Prostate gland (tissue), 2 donors: ENCODE measurements around the gene RYR3. TPM values are rescaled to one million over a fixed set of nuclear protein-coding genes. Genes with fewer than 3 reads are reported as not detected.

Experiments used
- DNase-seq: peaks from one replicate; pipeline ENCODE4 v3.0.0-alpha.2; 2019; ENCODE audit warnings: low spot score
- H3K27ac ChIP-seq, 2 donors: fragments of 200-600 bp; sonication (generic); 2 replicates each; pipeline ENCODE4 v1.5.1; 2017 to 2019
- H3K27me3 ChIP-seq: fragments of 200-600 bp; sonication (generic); replicated peaks from 2 replicates; pipeline ENCODE4 v1.5.1; 2019; ENCODE audit not compliant: insufficient read depth
- H3K36me3 ChIP-seq, 2 donors: fragments of 200-600 bp; sonication (generic); 1 replicate in 1 of 2; 2 replicates in 1 of 2; pipeline versions ENCODE4 v1.5.1 to v1.8.1; 2017 to 2019
- H3K4me1 ChIP-seq: fragments of 200-600 bp; sonication (generic); replicated peaks from 2 replicates; pipeline ENCODE4 v1.5.1; 2019
- H3K4me3 ChIP-seq, 2 donors: fragments of 200-600 bp; sonication (generic); 2 replicates each; pipeline ENCODE4 v1.5.1; 2017 to 2019
- H3K9me3 ChIP-seq: fragments of 200-600 bp; sonication (generic); 2 replicates; pipeline ENCODE4 v1.5.1; 2017
- POLR2A ChIP-seq: fragments of 450-650 bp; IDR thresholded peaks from one replicate; pipeline ENCODE4 v1.6.1; 2016; ENCODE audit warnings: antibody characterized with exemption, mild to moderate bottlenecking
- POLR2AphosphoS5 ChIP-seq: sonication (generic); formaldehyde crosslinking; IDR thresholded peaks from one replicate; pipeline ENCODE4 v1.6.1; 2017; ENCODE audit warnings: antibody characterized with exemption
- WGBS: methylation state at CpG from one replicate; pipeline ENCODE4 v1.1.5; 2018; 5-methylcytosine and 5-hydroxymethylcytosine counted together
- intact Hi-C: fragments of 100-400 bp; cut with DNase I; formaldehyde crosslinking; loops from one replicate; pipeline ENCODE4 v1.14.2; 2022
- total RNA-seq, 2 donors: library from RNA; depleted of rRNA; stranded (reverse); fragments of >200 nt; gene quantifications; one replicate each; pipeline ENCODE4 v1.1.0, GENCODE V29; 2016
- TF ChIP-seq, protein P1 (sequence below), 4 experiments: fragments of 200-600 bp in 2 of 4; fragments of 450-650 bp in 2 of 4; sonication (generic) in 2 of 4; IDR thresholded peaks; 1 replicate in 3 of 4; 2 replicates in 1 of 4; pipeline ENCODE4 v1.5.1; 2016 to 2019; ENCODE audit warnings: antibody characterized with exemption in 4 of 4, mild to moderate bottlenecking in 2 of 4, moderate library complexity in 2 of 4

Gene RYR3
- total RNA-seq, 2 donors from 2014 or later: 0.41 to 2.3 TPM

DNA sequence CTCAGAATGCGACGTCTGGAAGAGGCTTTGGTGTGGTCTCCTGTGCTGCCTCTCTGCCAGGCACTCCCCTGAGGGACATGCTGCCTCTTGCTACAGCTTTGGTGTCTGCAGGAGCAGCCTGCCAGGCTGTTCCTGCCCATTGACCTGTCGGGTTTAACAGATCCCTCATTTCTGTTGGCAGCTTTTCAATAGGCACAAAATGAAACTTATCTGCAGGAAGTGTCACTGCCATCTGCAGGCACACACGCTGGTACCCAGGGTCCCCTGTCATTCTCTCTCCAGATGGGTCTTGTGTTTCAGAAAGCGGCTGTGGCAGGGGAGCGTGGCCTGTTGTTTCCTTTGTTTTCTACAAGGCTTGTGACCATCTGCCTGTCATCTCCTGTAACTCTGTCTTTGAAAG is 329.2 kb downstream of the RYR3 start:
- WGBS: 32% methylated on average over 6 of the region's 6 CpGs
- Histone ChIP-seq H3K27ac (no peak overlapping the region), H3K36me3 (no peaks in the 10 kb centered on the region), H3K27me3 (no peaks in the 10 kb centered on the region), H3K4me3 (no peak overlapping the region), H3K9me3 (no peaks in the 10 kb centered on the region), H3K4me1 (no peaks in the 10 kb centered on the region)
- intact Hi-C loops: no loop called here
- DNase-seq: no peak
- TF ChIP-seq, protein P1, sequence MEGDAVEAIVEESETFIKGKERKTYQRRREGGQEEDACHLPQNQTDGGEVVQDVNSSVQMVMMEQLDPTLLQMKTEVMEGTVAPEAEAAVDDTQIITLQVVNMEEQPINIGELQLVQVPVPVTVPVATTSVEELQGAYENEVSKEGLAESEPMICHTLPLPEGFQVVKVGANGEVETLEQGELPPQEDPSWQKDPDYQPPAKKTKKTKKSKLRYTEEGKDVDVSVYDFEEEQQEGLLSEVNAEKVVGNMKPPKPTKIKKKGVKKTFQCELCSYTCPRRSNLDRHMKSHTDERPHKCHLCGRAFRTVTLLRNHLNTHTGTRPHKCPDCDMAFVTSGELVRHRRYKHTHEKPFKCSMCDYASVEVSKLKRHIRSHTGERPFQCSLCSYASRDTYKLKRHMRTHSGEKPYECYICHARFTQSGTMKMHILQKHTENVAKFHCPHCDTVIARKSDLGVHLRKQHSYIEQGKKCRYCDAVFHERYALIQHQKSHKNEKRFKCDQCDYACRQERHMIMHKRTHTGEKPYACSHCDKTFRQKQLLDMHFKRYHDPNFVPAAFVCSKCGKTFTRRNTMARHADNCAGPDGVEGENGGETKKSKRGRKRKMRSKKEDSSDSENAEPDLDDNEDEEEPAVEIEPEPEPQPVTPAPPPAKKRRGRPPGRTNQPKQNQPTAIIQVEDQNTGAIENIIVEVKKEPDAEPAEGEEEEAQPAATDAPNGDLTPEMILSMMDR (IDR thresholded peaks at IDR 0.05): no peak
- TF ChIP-seq POLR2AphosphoS5 (no peak), POLR2A (no peak)

DNA sequence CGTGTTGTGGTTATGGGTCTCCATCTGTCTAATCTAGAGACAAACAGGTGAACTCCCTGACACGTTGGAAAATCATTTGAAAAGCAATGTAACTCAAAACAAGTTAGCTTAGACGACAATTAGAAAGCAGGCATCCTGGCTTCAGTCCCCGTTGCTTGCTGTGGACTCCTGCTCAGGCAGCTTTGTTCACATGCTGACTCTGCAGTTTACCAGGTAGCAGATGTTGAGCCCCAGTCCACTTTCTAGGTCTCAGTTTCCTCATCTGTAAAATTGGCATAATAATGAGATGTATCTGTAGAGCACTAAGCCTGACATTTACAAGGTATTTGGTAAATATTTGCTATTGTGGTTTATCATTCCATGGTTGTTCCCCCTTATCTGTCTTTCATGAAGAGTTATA is 330.3 kb downstream of the RYR3 start:
- no peak overlapping the region for H3K4me3 ChIP-seq
- no peaks in the 10 kb centered on the region for H3K4me1 ChIP-seq
- H3K27ac ChIP-seq: no peak overlapping the region
- H3K9me3 ChIP-seq: no peaks in the 10 kb centered on the region
- intact Hi-C loops: no loop called here
- no peak for DNase-seq
- H3K27me3 ChIP-seq: no peaks in the 10 kb centered on the region
- TF ChIP-seq, protein P1 (IDR thresholded peaks at IDR 0.05): no peak
- no peak for TF ChIP-seq POLR2A
- TF ChIP-seq POLR2AphosphoS5: no peak
- 71% methylated on average over 4 of the region's 4 CpGs for WGBS
- H3K36me3 ChIP-seq: no peaks in the 10 kb centered on the region

DNA sequence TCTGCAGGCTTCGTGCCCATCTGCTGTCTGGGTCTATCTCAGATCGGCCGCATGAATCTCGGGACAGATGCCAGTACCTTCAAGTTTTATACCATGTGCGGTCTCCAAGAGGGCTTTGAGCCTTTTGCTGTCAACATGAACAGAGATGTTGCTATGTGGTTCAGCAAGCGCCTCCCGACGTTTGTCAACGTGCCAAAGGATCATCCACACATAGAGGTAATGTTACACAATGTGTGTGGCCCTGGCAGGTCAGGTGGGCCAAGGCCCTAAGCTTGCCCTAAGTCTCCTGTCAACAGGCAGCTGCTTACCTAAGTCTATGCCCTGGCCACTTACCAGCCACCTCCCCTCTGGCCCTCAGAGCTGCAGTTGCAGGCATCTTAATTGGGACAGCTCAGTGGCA is 333.5 kb downstream of the RYR3 start:
- Histone ChIP-seq H3K27me3 (no peaks in the 10 kb centered on the region), H3K4me1 (no peaks in the 10 kb centered on the region), H3K36me3 (no peaks in the 10 kb centered on the region), H3K27ac (no peak overlapping the region), H3K4me3 (no peak overlapping the region), H3K9me3 (no peaks in the 10 kb centered on the region)
- intact Hi-C loops: no loop called here
- DNase-seq: no peak
- TF ChIP-seq POLR2AphosphoS5 (no peak), POLR2A (no peak)
- TF ChIP-seq, protein P1 (IDR thresholded peaks at IDR 0.05): no peak
- 87% methylated on average over 9 of the region's 9 CpGs for WGBS

DNA sequence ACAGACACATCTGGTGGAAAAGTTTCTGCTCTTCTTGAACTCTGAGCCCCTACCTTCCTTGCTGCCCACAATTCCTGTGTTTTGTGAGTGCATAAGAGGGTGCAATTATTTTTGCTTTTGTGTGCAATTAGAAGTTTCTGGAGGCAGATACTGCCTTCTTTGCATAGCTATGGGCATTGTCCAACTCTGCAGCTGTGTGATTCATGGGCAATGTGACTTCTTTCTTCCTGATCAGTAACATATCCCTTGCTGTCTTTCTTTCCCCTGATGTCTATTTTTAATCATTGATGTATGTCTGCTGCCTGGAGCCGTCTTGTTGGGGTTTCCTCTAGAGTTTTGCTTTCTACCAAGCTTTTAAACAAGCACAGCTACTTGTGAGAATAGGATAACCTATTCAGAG is 336.0 kb downstream of the RYR3 start:
- Histone ChIP-seq H3K4me1 (no peaks in the 10 kb centered on the region), H3K27ac (no peak overlapping the region), H3K4me3 (no peak overlapping the region), H3K36me3 (no peaks in the 10 kb centered on the region), H3K27me3 (no peaks in the 10 kb centered on the region), H3K9me3 (no peaks in the 10 kb centered on the region)
- no peak for DNase-seq
- TF ChIP-seq POLR2A (no peak), POLR2AphosphoS5 (no peak)
- TF ChIP-seq, protein P1 (IDR thresholded peaks at IDR 0.05): no peak
- intact Hi-C loops: no loop called here
- 90% methylated on average over 1 of the region's 1 CpG for WGBS

DNA sequence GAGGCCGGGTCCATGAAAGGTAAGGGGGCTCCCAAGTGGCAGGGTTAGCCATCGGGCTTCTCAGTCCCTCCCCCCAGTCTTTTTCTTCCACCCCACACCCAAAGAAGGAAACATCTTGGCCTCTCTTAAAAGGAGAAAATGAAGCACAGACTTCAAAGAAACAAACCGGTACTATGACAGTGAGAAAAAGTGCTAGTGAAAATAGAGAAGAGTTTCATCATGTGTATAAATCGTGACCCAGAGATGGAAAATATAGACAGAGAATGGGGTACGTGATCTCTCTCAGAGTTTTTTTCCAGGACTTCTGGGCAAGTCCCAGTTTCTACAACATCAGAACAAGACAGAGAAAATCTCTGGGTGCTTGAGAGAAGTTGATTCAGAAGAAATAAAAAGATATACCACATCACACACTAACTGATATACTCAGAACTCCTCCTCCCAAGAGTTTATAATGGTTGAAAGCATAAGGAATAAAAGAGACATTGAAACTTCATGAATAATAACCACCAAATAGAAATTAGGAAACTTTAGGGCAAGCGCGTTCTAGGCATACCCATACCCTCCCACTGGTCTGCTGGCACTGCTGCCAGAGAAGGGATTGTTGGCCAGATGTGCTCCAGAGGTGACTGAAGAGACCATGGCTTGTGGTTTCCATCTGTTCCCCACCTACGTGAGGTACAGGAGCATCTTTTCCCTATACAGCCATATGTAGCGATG is 338.6 kb downstream of the RYR3 start:
- TF ChIP-seq POLR2AphosphoS5 (no peak), POLR2A (no peak)
- TF ChIP-seq, protein P1 (IDR thresholded peaks at IDR 0.05): no peak
- no peaks in the 10 kb centered on the region for H3K4me1 ChIP-seq
- DNase-seq: no peak
- H3K27ac ChIP-seq: no peak overlapping the region
- no peak overlapping the region for H3K4me3 ChIP-seq
- H3K36me3 ChIP-seq: no peaks in the 10 kb centered on the region
- no peaks in the 10 kb centered on the region for H3K9me3 ChIP-seq
- intact Hi-C loops: no loop called here
- 78% methylated on average over 9 of the region's 9 CpGs for WGBS
- no peaks in the 10 kb centered on the region for H3K27me3 ChIP-seq
